Urinary bladder (tissue), 4 donors: ENCODE results near the gene RAMP2. TPM values are rescaled to one million over a fixed set of nuclear protein-coding genes. Genes with fewer than 3 reads are reported as not detected.

Experiments used
- DNase-seq: peaks from one replicate; pipeline ENCODE4 v3.0.0-alpha.2; 2015; ENCODE audit errors: extremely low spot score
- H3K27ac ChIP-seq: one replicate; pipeline ENCODE4 v1.5.1; 2013; ENCODE audit warnings: low read depth, mild to moderate bottlenecking, moderate library complexity
- H3K36me3 ChIP-seq: one replicate; pipeline ENCODE4 v1.6.1; 2013; ENCODE audit warnings: mild to moderate bottlenecking, moderate library complexity; ENCODE audit not compliant: insufficient read depth
- H3K4me1 ChIP-seq: one replicate; pipeline ENCODE4 v1.6.1; 2013; ENCODE audit warnings: mild to moderate bottlenecking, moderate library complexity; ENCODE audit not compliant: insufficient read depth
- H3K4me3 ChIP-seq: one replicate; pipeline ENCODE4 v1.5.1; 2013; ENCODE audit warnings: low read depth, low read length
- WGBS: extraction: QIAGEN DNeasy Blood & Tissue Kit; methylation state at CpG from one replicate; pipeline ENCODE4 v1.1.7; 2013; 5-methylcytosine and 5-hydroxymethylcytosine counted together
- polyA plus RNA-seq: library from polyadenylated mRNA; stranded (reverse); fragments of 200-250 nt; gene quantifications from one replicate; pipeline ENCODE4 v1.2.3, GENCODE V29; 2013
- total RNA-seq: library from RNA; depleted of rRNA; stranded (reverse); fragments of >200 nt; gene quantifications from one replicate; pipeline ENCODE4 v1.2.3, GENCODE V29; 2014
- donor health status: healthy with polysubstance abuse.
- donor health status: healthy.

The RAMP2 gene
- total and polyA plus RNA-seq, 2 donors: 16.0 to 51.9 TPM

- no peak overlapping the region for H3K27ac ChIP-seq
- WGBS: 93% methylated on average over 5 of the region's 5 CpGs
- H3K4me1 ChIP-seq: peaks cover 2% of the 10 kb centered on the region
- H3K36me3 ChIP-seq: no peaks in the 10 kb centered on the region
- H3K4me3 ChIP-seq: no peak overlapping the region
- no peak for DNase-seq
Measured at GRCh38 chr17:42778570-42778969, 17.5 kb downstream of the RAMP2 start.

GRCh38 chr17:42779304-42779935, 18.4 kb downstream of the RAMP2 start:
- DNase-seq: no peak
- Histone ChIP-seq H3K4me3 (no peak overlapping the region), H3K27ac (no peak overlapping the region), H3K4me1 (peaks cover 2% of the 10 kb centered on the region), H3K36me3 (no peaks in the 10 kb centered on the region)
- 68% methylated on average over 3 of the region's 3 CpGs for WGBS

GRCh38 chr17:42779936-42780850, 19.2 kb downstream of the RAMP2 start, which contains the start of gene WNK4:
WNK4 (plus strand) TSS chr17:42780610; CDS start chr17:42780699, 89 bp downstream.
- WGBS: 4% methylated on average over 65 of the region's 65 CpGs
- H3K4me3 ChIP-seq: peak within 1 kb of the TSS; percentile 34
- no peaks in the 10 kb centered on the region for H3K36me3 ChIP-seq
- peaks cover 2% of the 10 kb centered on the region for H3K4me1 ChIP-seq
- DNase-seq: no peak
- H3K27ac ChIP-seq: no peak within 1 kb of the TSS

DNA sequence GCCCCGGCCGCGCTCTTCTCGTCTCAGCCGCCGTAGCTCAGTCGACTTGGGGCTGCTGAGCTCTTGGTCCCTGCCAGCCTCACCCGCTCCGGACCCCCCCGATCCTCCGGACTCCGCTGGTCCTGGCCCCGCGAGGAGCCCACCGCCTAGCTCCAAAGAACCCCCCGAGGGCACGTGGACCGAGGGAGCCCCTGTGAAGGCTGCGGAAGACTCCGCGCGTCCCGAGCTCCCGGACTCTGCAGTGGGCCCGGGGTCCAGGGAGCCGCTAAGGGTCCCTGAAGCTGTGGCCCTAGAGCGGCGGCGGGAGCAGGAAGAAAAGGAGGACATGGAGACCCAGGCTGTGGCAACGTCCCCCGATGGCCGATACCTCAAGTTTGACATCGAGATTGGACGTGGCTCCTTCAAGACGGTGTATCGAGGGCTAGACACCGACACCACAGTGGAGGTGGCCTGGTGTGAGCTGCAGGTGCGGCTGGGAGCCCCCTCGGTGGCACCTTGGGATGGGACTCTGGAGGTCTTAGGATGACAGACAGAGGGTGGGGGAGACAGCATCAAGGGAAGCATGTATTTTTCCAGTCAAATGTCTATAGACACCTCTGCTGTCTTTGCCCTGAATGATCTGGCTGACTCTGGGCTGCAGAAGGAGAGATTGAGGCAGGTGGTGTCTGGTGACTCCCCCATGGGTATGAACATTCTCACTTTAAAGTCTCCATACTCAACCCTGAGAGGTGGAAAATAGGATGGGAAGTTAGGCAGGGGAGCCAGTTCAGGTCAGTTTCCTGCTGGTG, 20.0 kb downstream of the RAMP2 start:
- DNase-seq: no peak
- WGBS: 5% methylated on average over 39 of the region's 39 CpGs
- Histone ChIP-seq H3K4me1 (peaks cover 2% of the 10 kb centered on the region), H3K36me3 (no peaks in the 10 kb centered on the region), H3K27ac (no peak overlapping the region), H3K4me3 (peak overlapping the region; percentile 34)

DNA sequence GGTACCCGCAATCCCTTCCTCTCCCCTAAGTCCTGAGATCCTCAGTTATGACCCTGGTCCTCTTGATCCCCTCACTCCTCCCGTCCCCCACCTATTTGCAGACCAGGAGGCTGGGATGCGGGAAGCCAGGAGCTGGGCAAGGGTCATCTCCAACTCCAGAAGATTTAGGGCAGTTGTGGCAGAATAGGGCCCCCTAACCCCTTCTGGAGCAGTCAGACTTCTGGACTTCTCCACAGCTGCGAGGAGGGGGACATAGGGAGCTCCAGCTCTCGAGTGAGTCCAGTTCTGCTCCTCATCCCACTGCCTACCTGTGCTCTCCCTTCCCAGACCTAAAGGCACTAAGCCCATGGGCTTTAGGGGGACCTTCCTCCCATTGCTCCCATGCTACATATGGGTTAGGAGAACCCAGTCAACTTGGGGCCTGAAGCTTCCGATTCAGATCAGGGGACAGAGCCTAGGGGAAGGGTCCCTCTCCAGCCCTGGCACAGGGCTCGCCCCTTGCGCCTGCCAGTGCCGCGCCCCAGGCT, 20.7 kb downstream of the RAMP2 start:
- Histone ChIP-seq H3K36me3 (no peaks in the 10 kb centered on the region), H3K4me3 (no peak overlapping the region), H3K27ac (no peak overlapping the region), H3K4me1 (peaks cover 2% of the 10 kb centered on the region)
- 32% methylated on average over 10 of the region's 10 CpGs for WGBS
- no peak for DNase-seq

DNA sequence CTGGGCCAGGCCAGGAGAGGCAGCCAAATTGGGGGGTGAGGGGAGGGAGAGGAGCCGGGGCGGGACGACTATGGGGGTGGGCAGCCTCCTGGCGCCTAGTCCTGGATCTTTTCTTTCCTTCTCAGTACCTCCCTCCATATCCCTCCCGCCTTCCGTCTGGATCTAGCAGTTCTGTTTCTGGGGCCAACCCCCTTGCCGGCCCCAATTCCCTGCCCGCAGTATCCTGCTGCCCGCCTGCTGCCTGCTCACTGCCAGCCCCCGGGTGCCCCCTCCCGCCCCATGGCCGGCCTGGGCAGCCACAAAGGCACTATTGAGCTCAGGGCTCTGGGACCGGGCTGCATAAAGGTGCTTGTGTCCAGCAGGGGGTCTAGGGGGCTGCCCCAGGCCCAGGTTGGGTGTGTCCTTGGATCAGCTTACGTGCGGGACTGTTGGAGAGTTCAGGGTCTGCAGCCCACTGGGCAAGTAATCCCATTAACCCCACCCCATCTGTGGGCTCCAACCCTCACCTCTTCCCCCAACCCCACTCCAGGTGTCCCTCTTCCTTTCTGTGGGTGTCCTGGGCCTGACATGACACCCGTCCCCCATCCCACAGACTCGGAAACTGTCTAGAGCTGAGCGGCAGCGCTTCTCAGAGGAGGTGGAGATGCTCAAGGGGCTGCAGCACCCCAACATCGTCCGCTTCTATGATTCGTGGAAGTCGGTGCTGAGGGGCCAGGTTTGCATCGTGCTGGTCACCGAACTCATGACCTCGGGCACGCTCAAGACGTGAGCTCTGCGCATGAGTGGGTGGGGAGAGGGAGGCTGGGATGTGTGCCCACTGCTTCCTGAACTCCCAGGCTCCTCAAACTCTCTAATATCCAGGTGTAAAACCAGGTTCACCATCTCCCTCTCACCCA, 21.4 kb downstream of the RAMP2 start:
- H3K36me3 ChIP-seq: no peaks in the 10 kb centered on the region
- no peak overlapping the region for H3K27ac ChIP-seq
- H3K4me1 ChIP-seq: peaks cover 2% of the 10 kb centered on the region
- peak overlapping the region; percentile 10 for H3K4me3 ChIP-seq
- no peak for DNase-seq
- 26% methylated on average over 29 of the region's 29 CpGs for WGBS

GRCh38 chr17:42783062-42783790, 22.2 kb downstream of the RAMP2 start:
- DNase-seq: no peak
- H3K36me3 ChIP-seq: no peaks in the 10 kb centered on the region
- no peak overlapping the region for H3K4me3 ChIP-seq
- WGBS: 25% methylated on average over 9 of the region's 9 CpGs
- H3K4me1 ChIP-seq: peaks cover 2% of the 10 kb centered on the region
- H3K27ac ChIP-seq: no peak overlapping the region

GRCh38 chr17:42783791-42784138, 22.7 kb downstream of the RAMP2 start:
- Histone ChIP-seq H3K27ac (no peak overlapping the region), H3K4me3 (no peak overlapping the region), H3K36me3 (no peaks in the 10 kb centered on the region), H3K4me1 (peaks cover 2% of the 10 kb centered on the region)
- WGBS: 11% methylated on average over 22 of the region's 22 CpGs
- no peak for DNase-seq

DNA sequence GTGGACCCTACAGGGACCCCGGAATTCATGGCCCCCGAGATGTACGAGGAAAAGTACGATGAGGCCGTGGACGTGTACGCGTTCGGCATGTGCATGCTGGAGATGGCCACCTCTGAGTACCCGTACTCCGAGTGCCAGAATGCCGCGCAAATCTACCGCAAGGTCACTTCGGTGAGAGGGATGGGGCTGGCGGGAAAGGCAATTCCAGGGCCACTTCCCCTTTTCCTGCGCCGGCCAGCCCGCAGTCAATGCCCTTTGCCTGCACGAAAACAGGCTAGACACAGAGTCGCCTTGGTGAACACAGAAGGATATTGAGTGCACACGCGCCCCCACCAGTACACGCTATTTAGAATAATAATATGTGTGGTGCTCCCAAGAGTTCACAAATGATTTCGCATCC, 23.4 kb downstream of the RAMP2 start:
- DNase-seq: no peak
- Histone ChIP-seq H3K4me1 (peaks cover 2% of the 10 kb centered on the region), H3K4me3 (no peak overlapping the region), H3K27ac (no peak overlapping the region), H3K36me3 (no peaks in the 10 kb centered on the region)
- WGBS: 17% methylated on average over 25 of the region's 25 CpGs

GRCh38 chr17:42784811-42785592, 24.0 kb downstream of the RAMP2 start:
- DNase-seq: no peak
- 10% methylated on average over 52 of the region's 52 CpGs for WGBS
- Histone ChIP-seq H3K4me1 (peaks cover 2% of the 10 kb centered on the region), H3K27ac (no peak overlapping the region), H3K36me3 (no peaks in the 10 kb centered on the region), H3K4me3 (no peak overlapping the region)

DNA sequence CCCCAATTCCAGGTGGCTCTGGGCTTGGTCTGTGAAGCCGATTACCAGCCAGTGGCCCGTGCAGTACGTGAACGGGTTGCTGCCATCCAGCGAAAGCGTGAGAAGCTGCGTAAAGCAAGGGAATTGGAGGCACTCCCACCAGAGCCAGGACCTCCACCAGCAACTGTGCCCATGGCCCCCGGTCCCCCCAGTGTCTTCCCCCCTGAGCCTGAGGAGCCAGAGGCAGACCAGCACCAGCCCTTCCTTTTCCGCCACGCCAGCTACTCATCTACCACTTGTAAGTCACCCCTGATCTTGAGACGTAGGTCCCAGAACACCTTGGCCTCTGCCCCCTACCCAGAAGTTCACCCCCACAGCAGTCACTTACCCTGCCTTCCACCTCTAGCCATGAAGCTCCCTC, 26.2 kb downstream of the RAMP2 start:
- Histone ChIP-seq H3K4me3 (no peak overlapping the region), H3K27ac (no peak overlapping the region), H3K4me1 (no peaks in the 10 kb centered on the region), H3K36me3 (no peaks in the 10 kb centered on the region)
- no peak for DNase-seq
- 80% methylated on average over 11 of the region's 11 CpGs for WGBS

DNA sequence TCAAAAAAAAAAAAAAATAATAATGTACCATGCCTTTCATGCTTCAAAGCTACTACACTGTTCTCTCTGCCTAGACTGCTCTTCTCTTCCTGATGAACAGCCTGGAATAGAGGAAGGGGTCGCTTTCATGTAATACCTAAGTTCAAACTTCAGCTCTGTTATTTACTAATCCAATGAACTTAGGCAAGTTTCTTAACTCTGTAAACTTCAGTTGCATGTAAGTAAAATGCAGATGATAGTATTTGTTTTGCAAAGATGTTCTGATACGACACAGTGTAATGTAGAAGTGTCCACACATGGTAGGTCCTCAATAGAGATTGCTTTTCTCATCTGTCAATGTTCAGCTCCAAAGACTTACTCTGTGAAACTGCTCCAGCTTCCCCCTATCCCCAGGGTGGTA, 30.9 kb downstream of the RAMP2 start:
- DNase-seq: no peak
- no peak overlapping the region for H3K27ac ChIP-seq
- no peak overlapping the region for H3K4me3 ChIP-seq
- WGBS: 71% methylated on average over 2 of the region's 2 CpGs
- no peaks in the 10 kb centered on the region for H3K36me3 ChIP-seq
- H3K4me1 ChIP-seq: no peaks in the 10 kb centered on the region
